ENCODE measurements around the gene SEC14L2. TPM values are rescaled to one million over a fixed set of nuclear protein-coding genes. Genes with fewer than 3 reads are reported as not detected.

SEC14L2 gene
- polyA plus RNA-seq, 1 experiment = 15.8 TPM

- Histone ChIP-seq H3K27ac (ENCODE audit: low read depth, low read length) (peak overlapping the region; percentile 21), H3K9me3 (ENCODE audit: control insufficient read depth, insufficient read depth, low read length) (no peaks in the 10 kb centered on the region), H3K4me3 (ENCODE audit: low read depth, low read length) (no peak overlapping the region), H3K27me3 (ENCODE audit: control insufficient read depth, insufficient read depth, low read length) (no peaks in the 10 kb centered on the region)
- CTCF ChIA-PET = interaction anchor here (0.8 to 1.4 kb wide), 3 partner anchors 10 to 26 kb away, joined by 3 to 5 read pairs (median 4); no protein-coding TSS in a partner anchor
- no peak for DNase-seq (ENCODE audit: low read depth, low spot score)
- POLR2A ChIA-PET = interaction anchor here (0.8 to 1.2 kb wide), 2 partner anchors 11 to 16 kb away, joined by 3 read pairs; no protein-coding TSS in a partner anchor
- TF ChIP-seq, protein P1, sequence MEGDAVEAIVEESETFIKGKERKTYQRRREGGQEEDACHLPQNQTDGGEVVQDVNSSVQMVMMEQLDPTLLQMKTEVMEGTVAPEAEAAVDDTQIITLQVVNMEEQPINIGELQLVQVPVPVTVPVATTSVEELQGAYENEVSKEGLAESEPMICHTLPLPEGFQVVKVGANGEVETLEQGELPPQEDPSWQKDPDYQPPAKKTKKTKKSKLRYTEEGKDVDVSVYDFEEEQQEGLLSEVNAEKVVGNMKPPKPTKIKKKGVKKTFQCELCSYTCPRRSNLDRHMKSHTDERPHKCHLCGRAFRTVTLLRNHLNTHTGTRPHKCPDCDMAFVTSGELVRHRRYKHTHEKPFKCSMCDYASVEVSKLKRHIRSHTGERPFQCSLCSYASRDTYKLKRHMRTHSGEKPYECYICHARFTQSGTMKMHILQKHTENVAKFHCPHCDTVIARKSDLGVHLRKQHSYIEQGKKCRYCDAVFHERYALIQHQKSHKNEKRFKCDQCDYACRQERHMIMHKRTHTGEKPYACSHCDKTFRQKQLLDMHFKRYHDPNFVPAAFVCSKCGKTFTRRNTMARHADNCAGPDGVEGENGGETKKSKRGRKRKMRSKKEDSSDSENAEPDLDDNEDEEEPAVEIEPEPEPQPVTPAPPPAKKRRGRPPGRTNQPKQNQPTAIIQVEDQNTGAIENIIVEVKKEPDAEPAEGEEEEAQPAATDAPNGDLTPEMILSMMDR (IDR thresholded peaks at IDR 0.05; ENCODE audit: low read depth, low read length) = no peak
These were observed 17.1 kb downstream of the SEC14L2 start for GRCh38 chr22:30413745-30414524.

- DNase-seq (ENCODE audit: low read depth, low spot score) = no peak
- ChIA-PET POLR2A (interaction anchor here (1.2 kb wide), 1 partner anchor 17 kb away, joined by 3 read pairs; no protein-coding TSS in a partner anchor), CTCF (interaction anchor here (0.8 kb wide), 1 partner anchor 20 kb away, joined by 3 read pairs; no protein-coding TSS in a partner anchor)
- H3K9me3 ChIP-seq (ENCODE audit: control insufficient read depth, insufficient read depth, low read length) = no peaks in the 10 kb centered on the region
- no peak overlapping the region for H3K4me3 ChIP-seq (ENCODE audit: low read depth, low read length)
- TF ChIP-seq, protein P1 (IDR thresholded peaks at IDR 0.05; ENCODE audit: low read depth, low read length) = no peak
- no peak overlapping the region for H3K27ac ChIP-seq (ENCODE audit: low read depth, low read length)
- no peaks in the 10 kb centered on the region for H3K27me3 ChIP-seq (ENCODE audit: control insufficient read depth, insufficient read depth, low read length)
These were observed 17.8 kb downstream of the SEC14L2 start for GRCh38 chr22:30414525-30415047.

- H3K4me3 ChIP-seq (ENCODE audit: low read depth, low read length) = no peak overlapping the region
- peak overlapping the region; percentile 52 for H3K27ac ChIP-seq (ENCODE audit: low read depth, low read length)
- no peak for DNase-seq (ENCODE audit: low read depth, low spot score)
- ChIA-PET CTCF (no interaction called here), POLR2A (no interaction called here)
- TF ChIP-seq, protein P1 (IDR thresholded peaks at IDR 0.05; ENCODE audit: low read depth, low read length) = no peak
- H3K9me3 ChIP-seq (ENCODE audit: control insufficient read depth, insufficient read depth, low read length) = no peaks in the 10 kb centered on the region
- no peaks in the 10 kb centered on the region for H3K27me3 ChIP-seq (ENCODE audit: control insufficient read depth, insufficient read depth, low read length)
These were observed 19.6 kb downstream of the SEC14L2 start for GRCh38 chr22:30416403-30416802.

- no peaks in the 10 kb centered on the region for H3K27me3 ChIP-seq (ENCODE audit: control insufficient read depth, insufficient read depth, low read length)
- ChIA-PET CTCF (no interaction called here), POLR2A (no interaction called here)
- H3K27ac ChIP-seq (ENCODE audit: low read depth, low read length) = no peak overlapping the region
- H3K9me3 ChIP-seq (ENCODE audit: control insufficient read depth, insufficient read depth, low read length) = no peaks in the 10 kb centered on the region
- no peak for DNase-seq (ENCODE audit: low read depth, low spot score)
- TF ChIP-seq, protein P1 (IDR thresholded peaks at IDR 0.05; ENCODE audit: low read depth, low read length) = no peak
- H3K4me3 ChIP-seq (ENCODE audit: low read depth, low read length) = no peak overlapping the region
These were observed 20.0 kb downstream of the SEC14L2 start for GRCh38 chr22:30416837-30417236.

All from AG04450 (cell line).